A549 (cell line): Measurements from ENCODE around the gene CYP8B1. TPM values are rescaled to one million over a fixed set of nuclear protein-coding genes. Genes with fewer than 3 reads are reported as not detected.
A peak's percentile ranks its signal among the peaks of the same experiment; 100 is the strongest.

ENCODE experiments used
- ATAC-seq, 2 experiments: fragments of 200-7000 bp in 1 of 2; fragments of >200 bp in 1 of 2; cut with Nextera tagmentation in 1 of 2; cut with Tn5 transposase in 1 of 2; 3 replicates each; pipeline versions ENCODE4 v1.8.0 to v1.9.1; 2018 to 2020; ENCODE audit warnings: mild to moderate bottlenecking in 1 of 2, moderate library complexity in 1 of 2
- CTCF ChIA-PET: fragments of 300-600 bp; sonication (Branson Sonifier 250); formaldehyde crosslinking; extraction: SDS; loops from one replicate; lab custom pipeline; 2021; ENCODE audit warnings: antibody characterized with exemption, inconsistent platforms; lab: Yijun Ruan, JAX
- POLR2A ChIA-PET: fragments of 350-600 bp; formaldehyde crosslinking; extraction: SDS; loops from one replicate; lab custom pipeline; 2021; ENCODE audit warnings: antibody characterized with exemption, inconsistent platforms; lab: Yijun Ruan, JAX
- DNase-seq, 2 experiments: peaks; one replicate each; pipeline versions ENCODE4 v3.0.0 to v3.0.0-alpha.2; 2011 to 2016; ENCODE audit warnings: low read depth in 1 of 2, low spot score in 1 of 2
- FAIRE-seq: peaks from 2 replicates; lab custom pipeline; 2011; peaks lifted over from hg19 to GRCh38; lab: Jason Lieb, UNC
- H3K27ac ChIP-seq, 2 experiments: fragments of >200 bp; sonication (Bioruptor Twin); formaldehyde crosslinking; 3 replicates each; pipeline ENCODE4 v1.5.1; 2016 to 2017
- H3K4me1 ChIP-seq: fragments of >200 bp; sonication (Bioruptor Twin); formaldehyde crosslinking; 3 replicates; pipeline ENCODE4 v1.6.1; 2016
- H3K4me2 ChIP-seq: fragments of >200 bp; sonication (Bioruptor Twin); formaldehyde crosslinking; 3 replicates; pipeline ENCODE4 v1.6.1; 2016
- H3K4me3 ChIP-seq: fragments of >200 bp; sonication (Bioruptor Twin); formaldehyde crosslinking; 3 replicates; pipeline ENCODE4 v1.5.1; 2016
- H3K9me3 ChIP-seq: fragments of >200 bp; sonication (Bioruptor Twin); formaldehyde crosslinking; 3 replicates; pipeline ENCODE4 v1.6.1; 2016
- CBX2 ChIP-seq: fragments of 200-600 bp; sonication (generic); IDR thresholded peaks from 2 replicates; pipeline ENCODE4 v1.6.1; 2016; ENCODE audit warnings: low read depth, mild to moderate bottlenecking, borderline replicate concordance
- CBX8 ChIP-seq: fragments of 200-600 bp; sonication (generic); IDR thresholded peaks from 2 replicates; pipeline ENCODE4 v1.6.1; 2016
- CHD4 ChIP-seq: fragments of 200-600 bp; sonication (generic); IDR thresholded peaks from 2 replicates; pipeline ENCODE4 v1.6.1; 2016; ENCODE audit warnings: antibody characterized with exemption, mild to moderate bottlenecking, borderline replicate concordance
- EHF ChIP-seq: fragments of 250-450 bp; sonication (Bioruptor Pico); IDR thresholded peaks from 2 replicates; pipeline ENCODE4 v1.5.0; 2020; ENCODE audit warnings: mild to moderate bottlenecking
- EP300 ChIP-seq, 2 experiments: fragments of >200 bp; sonication (Bioruptor Twin); formaldehyde crosslinking; IDR thresholded peaks; 2 replicates in 1 of 2; 3 replicates in 1 of 2; pipeline ENCODE4 v1.6.1; 2016 to 2017
- FOSB ChIP-seq: fragments of 250-450 bp; sonication (Bioruptor Pico); IDR thresholded peaks from 2 replicates; pipeline ENCODE4 v1.5.0; 2020; ENCODE audit warnings: mild to moderate bottlenecking, moderate library complexity
- FOSL2 ChIP-seq, 2 experiments: fragments of 450-650 bp in 1 of 2; fragments of >200 bp in 1 of 2; sonication (Bioruptor Twin) in 1 of 2; formaldehyde crosslinking; IDR thresholded peaks; 2 replicates each; pipeline versions ENCODE4 v1.5.0 to v1.6.1; 2016 to 2020; ENCODE audit warnings: mild to moderate bottlenecking in 1 of 2, moderate library complexity in 1 of 2
- HES2 ChIP-seq: fragments of >200 bp; sonication (Bioruptor Twin); formaldehyde crosslinking; IDR thresholded peaks from 2 replicates; pipeline ENCODE4 v1.6.1; 2016
- HOXB13 ChIP-seq: fragments of 250-450 bp; sonication (Bioruptor Pico); IDR thresholded peaks from 2 replicates; pipeline ENCODE4 v1.5.0; 2020; ENCODE audit warnings: low read depth, mild to moderate bottlenecking, moderate library complexity
- KDM1A ChIP-seq: fragments of 200-600 bp; sonication (generic); IDR thresholded peaks from 2 replicates; pipeline ENCODE4 v1.6.1; 2016; ENCODE audit warnings: low read depth, mild to moderate bottlenecking
- MAX ChIP-seq: IDR thresholded peaks from 2 replicates; pipeline ENCODE4 v1.6.1; 2012
- MYC ChIP-seq: IDR thresholded peaks from 2 replicates; pipeline ENCODE4 v1.6.1; 2012; ENCODE audit warnings: mild to moderate bottlenecking, inconsistent platforms, low read length, improper control_type of control experiment, borderline replicate concordance
- NFE2L2 ChIP-seq: fragments of 150-350 bp; conservative IDR thresholded peaks from 2 replicates; pipeline ENCODE4 v1.6.1; 2014; ENCODE audit warnings: low read length
- NPAS2 ChIP-seq: fragments of 250-450 bp; sonication (Bioruptor Pico); IDR thresholded peaks from 2 replicates; pipeline ENCODE4 v1.8.0; 2022; ENCODE audit warnings: mild to moderate bottlenecking, moderate library complexity, borderline replicate concordance
- NR3C1 ChIP-seq: fragments of >200 bp; sonication (Bioruptor Twin); formaldehyde crosslinking; IDR thresholded peaks from 3 replicates; pipeline ENCODE4 v1.6.1; 2017
- POLR2A ChIP-seq: IDR thresholded peaks from 2 replicates; pipeline ENCODE4 v1.6.1; 2012; ENCODE audit warnings: mild to moderate bottlenecking, low read length
- POLR2AphosphoS2 ChIP-seq: conservative IDR thresholded peaks from 2 replicates; pipeline ENCODE4 v1.6.1; 2012; ENCODE audit warnings: low read length, improper control_type of control experiment, inconsistent platforms
- RAD21 ChIP-seq, 2 experiments: fragments of >200 bp in 1 of 2; sonication (Bioruptor Twin) in 1 of 2; formaldehyde crosslinking in 1 of 2; IDR thresholded peaks in 1 of 2; conservative IDR thresholded peaks in 1 of 2; 2 replicates in 1 of 2; 3 replicates in 1 of 2; pipeline ENCODE4 v1.6.1; 2012 to 2018; ENCODE audit warnings: inconsistent platforms in 1 of 2
- RARB ChIP-seq: fragments of 250-450 bp; sonication (Bioruptor Pico); IDR thresholded peaks from 2 replicates; pipeline ENCODE4 v1.8.0; 2021; ENCODE audit warnings: mild to moderate bottlenecking, moderate library complexity
- REST ChIP-seq: fragments of 200-600 bp; sonication (generic); IDR thresholded peaks from 2 replicates; pipeline ENCODE4 v1.6.1; 2016; ENCODE audit warnings: antibody characterized with exemption, mild to moderate bottlenecking, moderate library complexity
- RFX5 ChIP-seq: fragments of 450-650 bp; IDR thresholded peaks from 2 replicates; pipeline ENCODE4 v1.7.1; 2014; ENCODE audit warnings: antibody characterized with exemption, mild to moderate bottlenecking, moderate library complexity
- SMC3 ChIP-seq: fragments of >200 bp; sonication (Bioruptor Twin); formaldehyde crosslinking; IDR thresholded peaks from 3 replicates; pipeline ENCODE4 v1.6.1; 2018; ENCODE audit warnings: inconsistent platforms
- SREBF2 ChIP-seq: fragments of 450-650 bp; IDR thresholded peaks from 2 replicates; pipeline ENCODE4 v1.6.1; 2014; ENCODE audit warnings: mild to moderate bottlenecking, moderate library complexity
- ZFP36 ChIP-seq: fragments of 450-650 bp; IDR thresholded peaks from 2 replicates; pipeline ENCODE4 v1.6.1; 2014; ENCODE audit warnings: borderline replicate concordance; ENCODE audit not compliant: partially characterized antibody
- WGBS: methylation state at CpG from one replicate; pipeline ENCODE4 v1.1.6; 2017; ENCODE audit errors: missing lambda C conversion rate; 5-methylcytosine and 5-hydroxymethylcytosine counted together
- polyA plus RNA-seq, 4 experiments: library from polyadenylated mRNA; depleted of rRNA in 3 of 4; stranded (reverse); fragments of >200 nt; fragmentation: RNase III in 1 of 4; extraction: RNeasy Plus Mini Kit Qiagen cat#74134 plus additional on column Dnase treatment in 1 of 4; gene quantifications; 2 replicates in 3 of 4; 3 replicates in 1 of 4; pipeline ENCODE4 v1.2.3, GENCODE V29; 2011 to 2017
- TF ChIP-seq, protein P1 (sequence below): fragments of >200 bp; sonication (Bioruptor Twin); formaldehyde crosslinking; IDR thresholded peaks from 3 replicates; pipeline ENCODE4 v1.5.1; 2016

Gene CYP8B1
- polyA plus RNA-seq, 2 of the 4 experiments (the other 2 are of a cell fraction), result not detected

DNA sequence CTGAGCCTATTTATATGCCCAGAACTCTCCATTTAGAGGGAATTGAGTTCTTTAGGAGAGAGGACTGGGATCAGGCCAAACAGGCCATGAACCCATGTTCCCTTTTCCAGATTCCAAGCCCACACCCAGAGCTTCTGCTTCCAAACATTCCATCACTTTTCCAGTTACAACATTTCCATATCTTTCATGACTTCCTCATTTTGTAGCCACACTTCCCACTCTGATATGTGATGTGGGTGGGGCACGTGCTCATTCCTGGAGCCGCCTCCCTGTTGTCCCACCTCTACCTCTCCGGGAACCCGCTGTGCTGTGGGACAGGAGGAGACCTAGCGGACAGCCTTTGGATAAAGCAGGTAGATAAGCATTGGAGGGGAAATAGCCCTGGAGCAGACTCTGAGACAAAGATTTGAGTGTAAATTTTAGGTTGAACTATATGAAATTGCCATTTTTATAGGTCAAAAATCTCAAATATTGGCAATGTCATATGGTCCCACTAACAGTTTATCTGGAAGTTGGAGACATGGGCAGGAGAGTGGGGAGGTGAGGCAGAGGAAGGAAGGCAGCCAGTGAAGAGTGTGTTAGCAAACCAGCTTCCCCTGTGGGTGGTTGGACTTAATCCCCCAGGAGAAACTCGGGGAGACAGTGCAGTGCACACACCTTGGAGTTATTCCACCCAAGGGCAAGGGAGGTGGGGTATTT lies 31.8 kb downstream of the CYP8B1 start:
- WGBS, result 51% methylated on average over 6 of the region's 6 CpGs
- CTCF ChIA-PET, result interaction anchor here (1.0 to 1.4 kb wide), 4 partner anchors 12 to 63 kb away, joined by 3 to 6 read pairs (median 4); no protein-coding TSS in a partner anchor
- DNase-seq (no peak), ATAC-seq (no peak), FAIRE-seq (no peak)
- no peak for TF ChIP-seq NPAS2
- TF ChIP-seq CBX8, result no peak
- TF ChIP-seq HES2, result no peak
- TF ChIP-seq ZFP36, result no peak
- no peak for TF ChIP-seq MAX
- TF ChIP-seq SREBF2, result no peak
- TF ChIP-seq NR3C1, result no peak
- no peak for TF ChIP-seq KDM1A
- TF ChIP-seq HOXB13 (CRISPR knock-in tag), result no peak
- no peak for TF ChIP-seq SMC3
- TF ChIP-seq POLR2AphosphoS2, result no peak
- TF ChIP-seq CBX2, result no peak
- H3K4me2 ChIP-seq, result no peak overlapping the region
- no peak overlapping the region for H3K27ac ChIP-seq
- no peaks in the 10 kb centered on the region for H3K4me1 ChIP-seq
- no peaks in the 10 kb centered on the region for H3K9me3 ChIP-seq
- POLR2A ChIA-PET, result no interaction called here
- no peak overlapping the region for H3K4me3 ChIP-seq

DNA sequence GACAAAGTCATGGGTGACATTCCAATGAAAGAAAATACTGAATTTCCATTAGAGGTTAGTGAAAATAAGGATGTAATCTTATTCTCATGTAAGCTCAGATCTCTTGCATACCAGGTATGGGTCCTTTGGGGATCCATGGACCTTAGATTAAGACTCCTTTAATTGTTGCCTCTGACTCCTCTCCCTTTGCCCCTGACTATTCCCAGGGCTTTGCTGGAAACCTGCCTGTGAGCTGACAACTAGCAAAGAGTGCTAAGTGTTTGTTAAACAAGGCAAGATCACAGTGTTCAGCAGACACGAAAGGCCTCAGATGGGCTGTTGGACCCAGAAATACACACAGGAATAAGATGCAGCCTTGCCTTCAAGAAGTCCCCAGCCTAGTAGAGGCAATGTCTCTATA lies 34.3 kb downstream of the CYP8B1 start:
- FAIRE-seq, result no peak
- 75% methylated on average over 1 of the region's 1 CpG for WGBS
- H3K4me1 ChIP-seq, result no peaks in the 10 kb centered on the region
- ChIA-PET POLR2A (no interaction called here), CTCF (no interaction called here)
- no peak for ATAC-seq
- no peak for DNase-seq
- no peak for TF ChIP-seq EP300 (IDR thresholded peaks at IDR 0.05)
- no peak for TF ChIP-seq KDM1A
- TF ChIP-seq REST, result no peak
- no peak for TF ChIP-seq FOSB (CRISPR knock-in tag)
- TF ChIP-seq EHF (CRISPR knock-in tag), result no peak
- TF ChIP-seq, all 56 proteins: peak for 0
- Histone ChIP-seq H3K9me3 (no peaks in the 10 kb centered on the region), H3K4me2 (no peak overlapping the region), H3K4me3 (no peak overlapping the region), H3K27ac (no peak overlapping the region)

GRCh38 chr3:42839616-42840015 lies 36.1 kb downstream of the CYP8B1 start:
- under 1% methylated on average over 7 of the region's 7 CpGs for WGBS
- peak overlapping the region; percentile 74 for H3K4me2 ChIP-seq
- H3K9me3 ChIP-seq, result no peaks in the 10 kb centered on the region
- H3K4me1 ChIP-seq, result no peaks in the 10 kb centered on the region
- FAIRE-seq (no peak), ATAC-seq (peak; percentile 99), DNase-seq (peak; percentile 62 to 70)
- POLR2A ChIA-PET, result interaction anchor here (0.7 to 1.0 kb wide), 3 partner anchors 23 to 1218 kb away, joined by 6 to 18 read pairs (median 9); partner anchors contain the start of gene HIGD1A
- H3K4me3 ChIP-seq, result peak overlapping the region; percentile 39
- CTCF ChIA-PET, result interaction anchor here (0.6 to 2.7 kb wide), 25 partner anchors 9 to 890 kb away, joined by 3 to 25 read pairs (median 4); partner anchors contain the start of genes CYP8B1 and HIGD1A
- peak overlapping the region; percentile 47 to 75; a peak in 4 of 6 replicates for H3K27ac ChIP-seq
- no peak for TF ChIP-seq ZFP36
- TF ChIP-seq RARB (CRISPR knock-in tag), result no peak
- TF ChIP-seq FOSL2 (IDR thresholded peaks at IDR 0.05), result no peak
- no peak for TF ChIP-seq FOSL2 (CRISPR knock-in tag; IDR thresholded peaks at IDR 0.05)
- TF ChIP-seq POLR2A, result no peak
- TF ChIP-seq, protein P1, sequence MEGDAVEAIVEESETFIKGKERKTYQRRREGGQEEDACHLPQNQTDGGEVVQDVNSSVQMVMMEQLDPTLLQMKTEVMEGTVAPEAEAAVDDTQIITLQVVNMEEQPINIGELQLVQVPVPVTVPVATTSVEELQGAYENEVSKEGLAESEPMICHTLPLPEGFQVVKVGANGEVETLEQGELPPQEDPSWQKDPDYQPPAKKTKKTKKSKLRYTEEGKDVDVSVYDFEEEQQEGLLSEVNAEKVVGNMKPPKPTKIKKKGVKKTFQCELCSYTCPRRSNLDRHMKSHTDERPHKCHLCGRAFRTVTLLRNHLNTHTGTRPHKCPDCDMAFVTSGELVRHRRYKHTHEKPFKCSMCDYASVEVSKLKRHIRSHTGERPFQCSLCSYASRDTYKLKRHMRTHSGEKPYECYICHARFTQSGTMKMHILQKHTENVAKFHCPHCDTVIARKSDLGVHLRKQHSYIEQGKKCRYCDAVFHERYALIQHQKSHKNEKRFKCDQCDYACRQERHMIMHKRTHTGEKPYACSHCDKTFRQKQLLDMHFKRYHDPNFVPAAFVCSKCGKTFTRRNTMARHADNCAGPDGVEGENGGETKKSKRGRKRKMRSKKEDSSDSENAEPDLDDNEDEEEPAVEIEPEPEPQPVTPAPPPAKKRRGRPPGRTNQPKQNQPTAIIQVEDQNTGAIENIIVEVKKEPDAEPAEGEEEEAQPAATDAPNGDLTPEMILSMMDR, result peak; percentile 49
- TF ChIP-seq RAD21 (conservative IDR thresholded peaks at IDR 0.05 in 1 of 2, IDR thresholded peaks at IDR 0.05 in 1 of 2), result peak; percentile 47 to 53; a peak in 4 of 5 replicates
- no peak for TF ChIP-seq RFX5
- TF ChIP-seq NFE2L2, result no peak
- no peak for TF ChIP-seq CHD4
- TF ChIP-seq SMC3, result peak; percentile 48; the same call in 2 of the 3 replicates
- TF ChIP-seq MYC, result no peak
